ENCODE measurements around the gene SMCR8. TPM values are rescaled to one million over a fixed set of nuclear protein-coding genes. Genes with fewer than 3 reads are reported as not detected.

Gene SMCR8
- total RNA-seq: 10 to 100 TPM; 16.7 to 28.3 (median 19.6) TPM

GRCh38 chr17:18314731-18315561 lies at the start of gene SMCR8, which contains the start of gene TOP3A:
Gene SMCR8 (plus strand): TSS chr17:18315293. CDS start chr17:18315790, 497 bp downstream.
Gene TOP3A (minus strand): TSS chr17:18314994. CDS start chr17:18314778, 216 bp downstream.
- no peaks in the 10 kb centered on the region for H3K9me3 ChIP-seq
- peaks cover 30 to 52% of the 10 kb centered on the region in 2 donors for H3K4me1 ChIP-seq
- peak within 1 kb of the TSS; percentile 69 to 87 (median 73) for H3K27ac ChIP-seq
- peak in 1 of 6 experiments; percentile 21 for TF ChIP-seq CTCF (IDR thresholded peaks at IDR 0.05)
- peak in 1 of 2 donors; percentile 63 for TF ChIP-seq POLR2A (IDR thresholded peaks at IDR 0.05)
- intact Hi-C loops (cut with DNase I): loop anchor here (5.0 kb wide), 1 partner anchor 58 kb away; the partner anchor contains the start of gene FLII
- WGBS, 2 donors: 1% methylated on average over 52 to 53 of the region's 78 CpGs
- H3K36me3 ChIP-seq: peaks cover 10 to 11% of the 10 kb centered on the region in 2 donors
- DNase-seq: peak; percentile 99
- peak within 1 kb of the TSS; percentile 50 to 90 (median 83) for H3K4me3 ChIP-seq (replicated peaks in 1 of 3)
- H3K27me3 ChIP-seq: no peaks in the 10 kb centered on the region

GRCh38 chr17:18267366-18267765 lies 47.7 kb upstream of the SMCR8 start:
- no peak overlapping the region for H3K4me3 ChIP-seq (replicated peaks in 1 of 3)
- peaks cover 1 to 6% of the 10 kb centered on the region in 2 donors for H3K4me1 ChIP-seq
- 67 to 71% methylated on average over 8 to 9 of the region's 10 CpGs for WGBS, 2 donors
- intact Hi-C loops (cut with DNase I): no loop called here
- H3K27ac ChIP-seq: no peak overlapping the region
- H3K27me3 ChIP-seq: no peaks in the 10 kb centered on the region
- no peak for DNase-seq
- H3K36me3 ChIP-seq: peaks cover 27% of the 10 kb centered on the region in 2 donors
- TF ChIP-seq POLR2A (IDR thresholded peaks at IDR 0.05): no peak
- no peak for TF ChIP-seq CTCF (IDR thresholded peaks at IDR 0.05)
- no peaks in the 10 kb centered on the region for H3K9me3 ChIP-seq

GRCh38 chr17:18267927-18268711 lies 47.0 kb upstream of the SMCR8 start:
- intact Hi-C loops (cut with DNase I): no loop called here
- no peaks in the 10 kb centered on the region for H3K9me3 ChIP-seq
- H3K27me3 ChIP-seq: no peaks in the 10 kb centered on the region
- TF ChIP-seq POLR2A (IDR thresholded peaks at IDR 0.05) (no peak), CTCF (IDR thresholded peaks at IDR 0.05) (no peak)
- 52 to 60% methylated on average over 9 to 13 of the region's 14 CpGs for WGBS, 2 donors
- H3K27ac ChIP-seq: no peak overlapping the region
- H3K36me3 ChIP-seq: peaks cover 24 to 26% of the 10 kb centered on the region in 2 donors
- no peak for DNase-seq
- no peaks in the 10 kb centered on the region for H3K4me1 ChIP-seq
- H3K4me3 ChIP-seq (replicated peaks in 1 of 3): no peak overlapping the region

GRCh38 chr17:18270046-18270931 lies 44.8 kb upstream of the SMCR8 start:
- Histone ChIP-seq H3K9me3 (no peaks in the 10 kb centered on the region), H3K4me3 (replicated peaks in 1 of 3) (no peak overlapping the region), H3K4me1 (no peaks in the 10 kb centered on the region), H3K36me3 (peaks cover 9 to 14% of the 10 kb centered on the region in 2 donors), H3K27me3 (no peaks in the 10 kb centered on the region), H3K27ac (no peak overlapping the region)
- DNase-seq: no peak
- WGBS, 2 donors: 89% methylated on average over 14 of the region's 14 CpGs
- intact Hi-C loops (cut with DNase I): no loop called here
- TF ChIP-seq CTCF (IDR thresholded peaks at IDR 0.05) (no peak), POLR2A (IDR thresholded peaks at IDR 0.05) (no peak)
